ENCODE results near the gene KCNJ11.

The KCNJ11 gene

GRCh38 chr11:17350455-17351171, 37.8 kb downstream of the KCNJ11 start:
- DNase-seq (ENCODE audit: insufficient read length) (no peak), FAIRE-seq (no peak)
- TF ChIP-seq TAF1 (IDR thresholded peaks at IDR 0.05; ENCODE audit: borderline replicate concordance, low read depth, low read length), result no peak

- no peak for FAIRE-seq
- DNase-seq (ENCODE audit: insufficient read length), result no peak
- TF ChIP-seq POLR2A (IDR thresholded peaks at IDR 0.05; ENCODE audit: low read depth, low read length), result no peak
- TF ChIP-seq TAF1 (IDR thresholded peaks at IDR 0.05; ENCODE audit: borderline replicate concordance, low read depth, low read length), result no peak
- TF ChIP-seq POLR2AphosphoS5 (IDR thresholded peaks at IDR 0.05; ENCODE audit: low read depth, low read length), result no peak
Measured at GRCh38 chr11:17347676-17348075, 40.8 kb downstream of the KCNJ11 start.

GRCh38 chr11:17343907-17344306, 44.6 kb downstream of the KCNJ11 start:
- DNase-seq (ENCODE audit: insufficient read length) (no peak), FAIRE-seq (no peak)
- no peak for TF ChIP-seq TAF1 (IDR thresholded peaks at IDR 0.05; ENCODE audit: borderline replicate concordance, low read depth, low read length)
- no peak for TF ChIP-seq POLR2AphosphoS5 (IDR thresholded peaks at IDR 0.05; ENCODE audit: low read depth, low read length)
- TF ChIP-seq POLR2A (IDR thresholded peaks at IDR 0.05; ENCODE audit: low read depth, low read length), result no peak

GRCh38 chr11:17343257-17343656, 45.2 kb downstream of the KCNJ11 start:
- DNase-seq (ENCODE audit: insufficient read length) (no peak), FAIRE-seq (no peak)
- TF ChIP-seq POLR2AphosphoS5 (IDR thresholded peaks at IDR 0.05; ENCODE audit: low read depth, low read length) (no peak), POLR2A (IDR thresholded peaks at IDR 0.05; ENCODE audit: low read depth, low read length) (no peak), TAF1 (IDR thresholded peaks at IDR 0.05; ENCODE audit: borderline replicate concordance, low read depth, low read length) (no peak)

Data from GM12892 (cell line).